SK-N-SH treated with all-trans-retinoic acid at 6 μM for 48 hours (cell line): Measurements from ENCODE around the gene ADAMTSL1.

Source experiments
- ARNTL ChIP-seq: fragments of 450-650 bp; formaldehyde crosslinking; IDR thresholded peaks from 2 replicates; pipeline ENCODE4 v1.5.0; 2020; ENCODE audit warnings: low read depth, mild to moderate bottlenecking, moderate library complexity, borderline replicate concordance
- CSRNP3 ChIP-seq: fragments of 250-450 bp; sonication (Bioruptor Pico); IDR thresholded peaks from 2 replicates; pipeline ENCODE4 v1.5.1; 2021; ENCODE audit warnings: mild to moderate bottlenecking, moderate library complexity
- GLIS3 ChIP-seq: fragments of 250-450 bp; sonication (Bioruptor Pico); IDR thresholded peaks from 2 replicates; pipeline ENCODE4 v1.5.0; 2020; ENCODE audit warnings: mild to moderate bottlenecking, moderate library complexity
- ISL1 ChIP-seq: fragments of 250-450 bp; sonication (Bioruptor Pico); IDR thresholded peaks from 2 replicates; pipeline ENCODE4 v2.1.2; 2022; ENCODE audit warnings: mild to moderate bottlenecking, moderate library complexity
- PPARA ChIP-seq: fragments of 250-450 bp; sonication (Bioruptor Pico); IDR thresholded peaks from 2 replicates; pipeline ENCODE4 v1.5.0; 2020; ENCODE audit warnings: mild to moderate bottlenecking, borderline replicate concordance
- TCF4 ChIP-seq: fragments of 250-450 bp; sonication (Bioruptor Pico); IDR thresholded peaks from 2 replicates; pipeline ENCODE4 v1.8.0; 2021; ENCODE audit warnings: mild to moderate bottlenecking, moderate library complexity, borderline replicate concordance
- ZC3H10 ChIP-seq: fragments of 250-450 bp; sonication (Bioruptor Pico); IDR thresholded peaks from 2 replicates; pipeline ENCODE4 v1.5.1; 2021; ENCODE audit warnings: mild to moderate bottlenecking, moderate library complexity
- ZFP30 ChIP-seq: fragments of 450-650 bp; formaldehyde crosslinking; IDR thresholded peaks from 2 replicates; pipeline ENCODE4 v1.5.0; 2022; ENCODE audit warnings: mild to moderate bottlenecking, moderate library complexity
- ZNF70 ChIP-seq: fragments of 450-650 bp; formaldehyde crosslinking; IDR thresholded peaks from 2 replicates; pipeline ENCODE4 v1.5.0; 2020; ENCODE audit warnings: mild to moderate bottlenecking, moderate library complexity
- TF ChIP-seq, protein P1 (sequence below): fragments of 250-450 bp; sonication (Bioruptor Pico); IDR thresholded peaks from 2 replicates; pipeline ENCODE4 v1.8.0; 2020; ENCODE audit warnings: mild to moderate bottlenecking, moderate library complexity, borderline replicate concordance

- TF ChIP-seq CSRNP3 (CRISPR knock-in tag): no peak
- TF ChIP-seq ZC3H10 (CRISPR knock-in tag): no peak
- no peak for TF ChIP-seq TCF4 (CRISPR knock-in tag)
- TF ChIP-seq ARNTL (CRISPR knock-in tag): no peak
- no peak for TF ChIP-seq ZFP30
- TF ChIP-seq, protein P1, sequence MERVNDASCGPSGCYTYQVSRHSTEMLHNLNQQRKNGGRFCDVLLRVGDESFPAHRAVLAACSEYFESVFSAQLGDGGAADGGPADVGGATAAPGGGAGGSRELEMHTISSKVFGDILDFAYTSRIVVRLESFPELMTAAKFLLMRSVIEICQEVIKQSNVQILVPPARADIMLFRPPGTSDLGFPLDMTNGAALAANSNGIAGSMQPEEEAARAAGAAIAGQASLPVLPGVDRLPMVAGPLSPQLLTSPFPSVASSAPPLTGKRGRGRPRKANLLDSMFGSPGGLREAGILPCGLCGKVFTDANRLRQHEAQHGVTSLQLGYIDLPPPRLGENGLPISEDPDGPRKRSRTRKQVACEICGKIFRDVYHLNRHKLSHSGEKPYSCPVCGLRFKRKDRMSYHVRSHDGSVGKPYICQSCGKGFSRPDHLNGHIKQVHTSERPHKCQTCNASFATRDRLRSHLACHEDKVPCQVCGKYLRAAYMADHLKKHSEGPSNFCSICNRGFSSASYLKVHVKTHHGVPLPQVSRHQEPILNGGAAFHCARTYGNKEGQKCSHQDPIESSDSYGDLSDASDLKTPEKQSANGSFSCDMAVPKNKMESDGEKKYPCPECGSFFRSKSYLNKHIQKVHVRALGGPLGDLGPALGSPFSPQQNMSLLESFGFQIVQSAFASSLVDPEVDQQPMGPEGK (CRISPR knock-in tag): no peak
- TF ChIP-seq GLIS3: no peak
- no peak for TF ChIP-seq PPARA (CRISPR knock-in tag)
- no peak for TF ChIP-seq ISL1 (CRISPR knock-in tag)
- TF ChIP-seq ZNF70 (CRISPR knock-in tag): no peak
These were observed 140.2 kb downstream of the ADAMTSL1 start for GRCh38 chr9:18614116-18614515.
